Stimulated activated memory B cell treated with anti-CD40 and anti-IgM and Interleukin-4, amounts not matched to agents 10 μg/mL and 1 μg/mL and 100 μg/mL, for 72 hours (primary cell): ENCODE measurements around the gene MRPL19.
"Not testable (repeated sequence)": the region's sequence is repeated elsewhere in the genome, so short reads cannot be mapped to it uniquely, and the experiment has no call there.

Experiments used
- ATAC-seq: fragments of 150-1000 bp; cut with Tn5 transposase; 2 replicates; pipeline ENCODE4 v1.10.0; 2021
- H3K27ac Mint-ChIP-seq: one replicate; pipeline ENCODE4 v1.8.0; 2022; ENCODE audit warnings: mild to moderate bottlenecking, mixed read lengths
- H3K27me3 Mint-ChIP-seq: one replicate; pipeline ENCODE4 v1.8.0; 2022; ENCODE audit warnings: mixed read lengths
- H3K36me3 Mint-ChIP-seq: one replicate; pipeline ENCODE4 v1.8.0; 2022; ENCODE audit warnings: mixed read lengths
- H3K4me1 Mint-ChIP-seq: one replicate; pipeline ENCODE4 v1.8.0; 2022; ENCODE audit warnings: mixed read lengths
- H3K4me3 Mint-ChIP-seq: one replicate; pipeline ENCODE4 v1.8.0; 2022; ENCODE audit warnings: mild to moderate bottlenecking, moderate library complexity, mixed read lengths
- H3K9me3 Mint-ChIP-seq: one replicate; pipeline ENCODE4 v1.8.0; 2022; ENCODE audit warnings: mixed read lengths

Gene MRPL19

GRCh38 chr2:75634945-75635344 lies 11.6 kb upstream of the MRPL19 start:
- no peak overlapping the region for H3K4me3 Mint-ChIP-seq
- no peak overlapping the region for H3K27ac Mint-ChIP-seq
- H3K4me1 Mint-ChIP-seq = no peaks in the 10 kb centered on the region
- H3K27me3 Mint-ChIP-seq = peaks cover 35% of the 10 kb centered on the region
- no peaks in the 10 kb centered on the region for H3K9me3 Mint-ChIP-seq
- ATAC-seq = no peak
- no peaks in the 10 kb centered on the region for H3K36me3 Mint-ChIP-seq

- no peak for ATAC-seq
- no peaks in the 10 kb centered on the region for H3K9me3 Mint-ChIP-seq
- H3K36me3 Mint-ChIP-seq = no peaks in the 10 kb centered on the region
- no peak overlapping the region for H3K27ac Mint-ChIP-seq
- no peak overlapping the region for H3K4me3 Mint-ChIP-seq
- peaks cover 27% of the 10 kb centered on the region for H3K27me3 Mint-ChIP-seq
- no peaks in the 10 kb centered on the region for H3K4me1 Mint-ChIP-seq
These were observed 9.0 kb upstream of the MRPL19 start for GRCh38 chr2:75637568-75637967.

- Mint-ChIP-seq H3K27ac (no peak overlapping the region), H3K36me3 (peaks cover 5% of the 10 kb centered on the region), H3K27me3 (peaks cover 23% of the 10 kb centered on the region), H3K4me1 (no peaks in the 10 kb centered on the region), H3K9me3 (no peaks in the 10 kb centered on the region), H3K4me3 (no peak overlapping the region)
- ATAC-seq = peak; percentile 72
These were observed 5.9 kb upstream of the MRPL19 start for GRCh38 chr2:75640621-75641121.

- no peak overlapping the region for H3K4me3 Mint-ChIP-seq
- peaks cover 14% of the 10 kb centered on the region for H3K27me3 Mint-ChIP-seq
- no peak overlapping the region for H3K27ac Mint-ChIP-seq
- H3K9me3 Mint-ChIP-seq = no peaks in the 10 kb centered on the region
- ATAC-seq = no peak
- peaks cover 8% of the 10 kb centered on the region for H3K4me1 Mint-ChIP-seq
- peaks cover 5% of the 10 kb centered on the region for H3K36me3 Mint-ChIP-seq
These were observed 5.0 kb upstream of the MRPL19 start for GRCh38 chr2:75641587-75641986.

GRCh38 chr2:75643980-75644379 lies 2.6 kb upstream of the MRPL19 start:
- peaks cover 15% of the 10 kb centered on the region for H3K4me1 Mint-ChIP-seq
- H3K9me3 Mint-ChIP-seq = no peaks in the 10 kb centered on the region
- no peak overlapping the region for H3K27ac Mint-ChIP-seq
- H3K36me3 Mint-ChIP-seq = peaks cover 5% of the 10 kb centered on the region
- H3K4me3 Mint-ChIP-seq = no peak overlapping the region
- ATAC-seq = no peak
- H3K27me3 Mint-ChIP-seq = no peaks in the 10 kb centered on the region

GRCh38 chr2:75645643-75646042 lies 940 bp upstream of the MRPL19 start:
- Mint-ChIP-seq H3K4me1 (peaks cover 24% of the 10 kb centered on the region), H3K27ac (peak overlapping the region; percentile 99), H3K27me3 (no peaks in the 10 kb centered on the region), H3K4me3 (no peak overlapping the region), H3K9me3 (no peaks in the 10 kb centered on the region), H3K36me3 (peaks cover 10% of the 10 kb centered on the region)
- no peak for ATAC-seq

- no peaks in the 10 kb centered on the region for H3K9me3 Mint-ChIP-seq
- H3K36me3 Mint-ChIP-seq = peaks cover 12% of the 10 kb centered on the region
- H3K27ac Mint-ChIP-seq = peak overlapping the region; percentile 99
- peaks cover 26% of the 10 kb centered on the region for H3K4me1 Mint-ChIP-seq
- ATAC-seq = peak; percentile 1
- H3K27me3 Mint-ChIP-seq = no peaks in the 10 kb centered on the region
- H3K4me3 Mint-ChIP-seq = peak overlapping the region; percentile 97
These were observed 447 bp upstream of the MRPL19 start for GRCh38 chr2:75646090-75646582.

- no peaks in the 10 kb centered on the region for H3K27me3 Mint-ChIP-seq
- peak overlapping the region; percentile 99 for H3K27ac Mint-ChIP-seq
- peak overlapping the region; percentile 97 for H3K4me3 Mint-ChIP-seq
- peaks cover 26% of the 10 kb centered on the region for H3K4me1 Mint-ChIP-seq
- no peak for ATAC-seq
- no peaks in the 10 kb centered on the region for H3K9me3 Mint-ChIP-seq
- H3K36me3 Mint-ChIP-seq = peaks cover 20% of the 10 kb centered on the region
These were observed 1.2 kb downstream of the MRPL19 start for GRCh38 chr2:75647771-75648170.

GRCh38 chr2:75654012-75654411 lies 7.4 kb downstream of the MRPL19 start:
- ATAC-seq = no peak
- H3K36me3 Mint-ChIP-seq = peaks cover 71% of the 10 kb centered on the region
- H3K4me3 Mint-ChIP-seq = no peak overlapping the region
- no peak overlapping the region for H3K27ac Mint-ChIP-seq
- H3K4me1 Mint-ChIP-seq = peaks cover 15% of the 10 kb centered on the region
- H3K27me3 Mint-ChIP-seq = no peaks in the 10 kb centered on the region
- H3K9me3 Mint-ChIP-seq = peaks cover 5% of the 10 kb centered on the region

- no peak overlapping the region for H3K4me3 Mint-ChIP-seq
- no peaks in the 10 kb centered on the region for H3K27me3 Mint-ChIP-seq
- H3K36me3 Mint-ChIP-seq = peaks cover 83% of the 10 kb centered on the region
- peaks cover 16% of the 10 kb centered on the region for H3K4me1 Mint-ChIP-seq
- H3K9me3 Mint-ChIP-seq = peaks cover 11% of the 10 kb centered on the region
- no peak overlapping the region for H3K27ac Mint-ChIP-seq
- no peak for ATAC-seq
These were observed 9.3 kb downstream of the MRPL19 start for GRCh38 chr2:75655861-75656260.

GRCh38 chr2:75656563-75656962 lies 10.0 kb downstream of the MRPL19 start:
- Mint-ChIP-seq H3K4me1 (peaks cover 17% of the 10 kb centered on the region), H3K4me3 (no peak overlapping the region), H3K9me3 (peaks cover 11% of the 10 kb centered on the region), H3K36me3 (peaks cover 90% of the 10 kb centered on the region), H3K27me3 (no peaks in the 10 kb centered on the region), H3K27ac (no peak overlapping the region)
- no peak for ATAC-seq

GRCh38 chr2:75657798-75658197 lies 11.2 kb downstream of the MRPL19 start:
- H3K27ac Mint-ChIP-seq = no peak overlapping the region
- no peak for ATAC-seq
- peaks cover 11% of the 10 kb centered on the region for H3K9me3 Mint-ChIP-seq
- H3K36me3 Mint-ChIP-seq = peaks cover 88% of the 10 kb centered on the region
- no peak overlapping the region for H3K4me3 Mint-ChIP-seq
- peaks cover 17% of the 10 kb centered on the region for H3K4me1 Mint-ChIP-seq
- no peaks in the 10 kb centered on the region for H3K27me3 Mint-ChIP-seq

GRCh38 chr2:75666911-75667310 lies 20.3 kb downstream of the MRPL19 start:
- no peak for ATAC-seq
- Mint-ChIP-seq H3K27ac (no peak overlapping the region), H3K4me3 (no peak overlapping the region), H3K36me3 (peaks cover 26% of the 10 kb centered on the region), H3K9me3 (no peaks in the 10 kb centered on the region), H3K27me3 (no peaks in the 10 kb centered on the region), H3K4me1 (no peaks in the 10 kb centered on the region)

- H3K27me3 Mint-ChIP-seq = no peaks in the 10 kb centered on the region
- H3K4me3 Mint-ChIP-seq = no peak overlapping the region
- no peaks in the 10 kb centered on the region for H3K9me3 Mint-ChIP-seq
- no peak for ATAC-seq
- H3K4me1 Mint-ChIP-seq = no peaks in the 10 kb centered on the region
- no peak overlapping the region for H3K27ac Mint-ChIP-seq
- peaks cover 30% of the 10 kb centered on the region for H3K36me3 Mint-ChIP-seq
These were observed 21.3 kb downstream of the MRPL19 start for GRCh38 chr2:75667884-75668283.

- not testable (repeated sequence) for H3K4me3 Mint-ChIP-seq, H3K27ac Mint-ChIP-seq, H3K9me3 Mint-ChIP-seq, H3K27me3 Mint-ChIP-seq, ATAC-seq
- Mint-ChIP-seq H3K36me3 (peaks cover 48% of the 10 kb centered on the region), H3K4me1 (peaks cover 11% of the 10 kb centered on the region)
These were observed 28.8 kb downstream of the MRPL19 start for GRCh38 chr2:75675423-75675822.

- no peak for ATAC-seq
- Mint-ChIP-seq H3K4me3 (no peak overlapping the region), H3K27ac (no peak overlapping the region), H3K27me3 (no peaks in the 10 kb centered on the region), H3K9me3 (no peaks in the 10 kb centered on the region), H3K36me3 (peaks cover 48% of the 10 kb centered on the region), H3K4me1 (peaks cover 11% of the 10 kb centered on the region)
These were observed 29.3 kb downstream of the MRPL19 start for GRCh38 chr2:75675908-75676307.

- Mint-ChIP-seq H3K9me3 (no peaks in the 10 kb centered on the region), H3K4me3 (no peak overlapping the region), H3K36me3 (peaks cover 42% of the 10 kb centered on the region), H3K27ac (no peak overlapping the region), H3K27me3 (no peaks in the 10 kb centered on the region), H3K4me1 (peaks cover 11% of the 10 kb centered on the region)
- ATAC-seq = no peak
These were observed 29.9 kb downstream of the MRPL19 start for GRCh38 chr2:75676464-75676863.
